GM12878 (cell line): Measurements from ENCODE around the gene NAALADL2. TPM values are rescaled to one million over a fixed set of nuclear protein-coding genes. Genes with fewer than 3 reads are reported as not detected.

ENCODE experiments used
- ATAC-seq: fragments of 200-7000 bp; cut with Tn5 transposase; 3 replicates; pipeline ENCODE4 v1.9.1; 2020; ENCODE audit warnings: mild to moderate bottlenecking, moderate library complexity
- BruUV-seq: library from RNA; stranded (reverse); fragments of 400-500 nt; replicated peaks from 2 replicates; lab custom pipeline; 2021; lab: Mats Ljungman, UMichigan
- CTCF ChIA-PET: fragments of 300-600 bp; sonication (Branson Sonifier 250); formaldehyde crosslinking; extraction: SDS; loops from one replicate; lab custom pipeline; 2021; ENCODE audit warnings: inconsistent platforms; lab: Yijun Ruan, JAX
- POLR2A ChIA-PET: fragments of 350-600 bp; formaldehyde crosslinking; extraction: SDS; loops from one replicate; lab custom pipeline; 2021; ENCODE audit warnings: inconsistent platforms; lab: Charles Lee
- RAD21 ChIA-PET: fragments of 300-600 bp; sonication (Branson Sonifier 250); formaldehyde crosslinking; loops from one replicate; lab custom pipeline; 2023; ENCODE audit warnings: antibody characterized with exemption; ENCODE audit not compliant: unreplicated experiment; lab: Charles Lee
- SMC1A ChIA-PET: fragments of 300-600 bp; sonication (Branson Sonifier 250); formaldehyde crosslinking; loops from one replicate; lab custom pipeline; 2023; ENCODE audit not compliant: unreplicated experiment, uncharacterized antibody; lab: Charles Lee
- DNase-seq: peaks from one replicate; pipeline ENCODE4 v3.0.0-alpha.2; 2011; ENCODE audit warnings: low read depth, low spot score
- FAIRE-seq: peaks from 3 replicates; lab custom pipeline; 2011; peaks lifted over from hg19 to GRCh38; lab: Jason Lieb, UNC
- H2AFZ ChIP-seq: 2 replicates; pipeline ENCODE4 v1.6.0; 2011; ENCODE audit warnings: low read depth, low read length, control low read depth; ENCODE audit not compliant: control insufficient read depth
- H3K27ac ChIP-seq: 2 replicates; pipeline ENCODE4 v1.5.1; 2011; ENCODE audit warnings: control low read depth; ENCODE audit not compliant: control insufficient read depth, insufficient read depth
- H3K27me3 ChIP-seq, 2 experiments: replicated peaks in 1 of 2; 2 replicates each; pipeline versions ENCODE4 v1.6.0 to v1.6.1; 2011; ENCODE audit warnings: low read length in 1 of 2; ENCODE audit not compliant: control insufficient read depth in 2 of 2, insufficient read depth in 2 of 2
- H3K36me3 ChIP-seq, 2 experiments: 2 replicates each; pipeline ENCODE4 v1.5.1; 2011; ENCODE audit warnings: low read length in 1 of 2; ENCODE audit not compliant: control insufficient read depth in 2 of 2, insufficient read depth in 2 of 2
- H3K4me1 ChIP-seq: 2 replicates; pipeline ENCODE4 v1.6.1; 2011; ENCODE audit warnings: mild to moderate bottlenecking, low read length, moderate library complexity, mixed read lengths; ENCODE audit not compliant: control insufficient read depth, insufficient read depth
- H3K4me2 ChIP-seq: 2 replicates; pipeline ENCODE4 v1.6.0; 2011; ENCODE audit warnings: control low read depth; ENCODE audit not compliant: control insufficient read depth, insufficient read depth
- H3K4me3 ChIP-seq: fragments of 200-600 bp; sonication (generic); 2 replicates; pipeline ENCODE4 v1.5.1; 2016
- H3K79me2 ChIP-seq: 2 replicates; pipeline ENCODE4 v1.6.0; 2011; ENCODE audit warnings: low read length; ENCODE audit not compliant: control insufficient read depth, insufficient read depth
- H3K9ac ChIP-seq: 2 replicates; pipeline ENCODE4 v1.8.0; 2011; ENCODE audit warnings: low read length, control low read depth, mixed read lengths; ENCODE audit not compliant: control insufficient read depth, insufficient read depth
- H3K9me3 ChIP-seq: replicated peaks from 3 replicates; pipeline ENCODE4 v1.5.1; 2011; ENCODE audit warnings: mild to moderate bottlenecking, low read length; ENCODE audit not compliant: control insufficient read depth, insufficient read depth
- H4K20me1 ChIP-seq: 2 replicates; pipeline ENCODE4 v1.6.0; 2011; ENCODE audit not compliant: control insufficient read depth, insufficient read depth
- CBX3 ChIP-seq: fragments of 200-600 bp; sonication (generic); IDR thresholded peaks from 2 replicates; pipeline ENCODE4 v1.6.1; 2016; ENCODE audit warnings: low read depth, borderline replicate concordance
- CHD2 ChIP-seq: IDR thresholded peaks from 2 replicates; pipeline ENCODE4 v1.6.1; 2011; ENCODE audit warnings: low read depth, low read length, improper control_type of control experiment, borderline replicate concordance
- CTCF ChIP-seq, 3 experiments: IDR thresholded peaks in 2 of 3; conservative IDR thresholded peaks in 1 of 3; 2 replicates each; pipeline ENCODE4 v1.5.1; 2011; ENCODE audit warnings: low read depth in 3 of 3, low read length in 3 of 3, mild to moderate bottlenecking in 3 of 3, control low read depth in 2 of 3, moderate library complexity in 2 of 3, inconsistent platforms in 1 of 3, mixed read lengths in 1 of 3; ENCODE audit not compliant: control insufficient read depth in 2 of 3, insufficient read depth in 1 of 3; ENCODE audit errors: extremely low read depth in 1 of 3
- FOXM1 ChIP-seq: IDR thresholded peaks from 2 replicates; pipeline ENCODE4 v1.6.1; 2012; ENCODE audit warnings: low read depth, mild to moderate bottlenecking, inconsistent platforms, low read length, moderate library complexity
- MYB ChIP-seq: fragments of 150-350 bp; IDR thresholded peaks from 2 replicates; pipeline ENCODE4 v1.6.1; 2014; ENCODE audit warnings: mild to moderate bottlenecking, low read depth, low read length, borderline replicate concordance
- NR2C2 ChIP-seq: IDR thresholded peaks from 2 replicates; pipeline ENCODE4 v1.6.1; 2011; ENCODE audit warnings: borderline replicate concordance, low read depth; ENCODE audit not compliant: control insufficient read depth, insufficient read length
- PBX3 ChIP-seq: IDR thresholded peaks from 2 replicates; pipeline ENCODE4 v1.6.1; 2011; ENCODE audit warnings: mild to moderate bottlenecking, low read depth, low read length, moderate library complexity; ENCODE audit not compliant: insufficient replicate concordance
- POU2F2 ChIP-seq: IDR thresholded peaks from 3 replicates; pipeline ENCODE4 v1.6.1; 2011; ENCODE audit warnings: low read depth, mild to moderate bottlenecking, low read length, borderline replicate concordance
- RAD51 ChIP-seq: fragments of 450-650 bp; IDR thresholded peaks from 2 replicates; pipeline ENCODE4 v1.6.1; 2016; ENCODE audit warnings: moderate library complexity, mild to moderate bottlenecking, inconsistent platforms
- RB1 ChIP-seq: fragments of 450-650 bp; formaldehyde crosslinking; IDR thresholded peaks from 2 replicates; pipeline ENCODE4 v1.6.1; 2017; ENCODE audit warnings: mild to moderate bottlenecking, borderline replicate concordance
- SKIL ChIP-seq: fragments of 450-650 bp; IDR thresholded peaks from 2 replicates; pipeline ENCODE4 v1.6.1; 2017; ENCODE audit warnings: mild to moderate bottlenecking, low read depth, inconsistent platforms; ENCODE audit not compliant: poor library complexity, severe bottlenecking
- TARDBP ChIP-seq: IDR thresholded peaks from 2 replicates; pipeline ENCODE4 v1.6.1; 2016; ENCODE audit warnings: borderline replicate concordance
- YBX1 ChIP-seq: fragments of 450-650 bp; IDR thresholded peaks from 2 replicates; pipeline ENCODE4 v1.6.1; 2016; ENCODE audit warnings: antibody characterized with exemption
- ZBTB11 ChIP-seq: fragments of 450-650 bp; formaldehyde crosslinking; IDR thresholded peaks from 2 replicates; pipeline ENCODE4 v1.5.0; 2022; ENCODE audit warnings: mild to moderate bottlenecking, missing genetic modification characterization
- WGBS: methylation state at CpG from one replicate; pipeline ENCODE4 v1.1.6; 2016; ENCODE audit warnings: low lambda C conversion rate; ENCODE audit not compliant: insufficient replicate concordance, insufficient coverage; ENCODE audit errors: missing lambda C conversion rate; 5-methylcytosine and 5-hydroxymethylcytosine counted together
- in situ Hi-C: fragments of 300-500 bp; cut with MboI; formaldehyde crosslinking; loops from 9 replicates; pipeline ENCODE4 v1.14.3; 2018; ENCODE audit warnings: mixed read lengths
- intact Hi-C: fragments of 100-400 bp; cut with micrococcal nuclease; formaldehyde crosslinking; loops from one replicate; pipeline ENCODE4 v1.14.2; 2022; ENCODE audit not compliant: unreplicated experiment
- polyA plus RNA-seq, 11 experiments: library from polyadenylated mRNA; depleted of rRNA in 4 of 11; unstranded in 6 of 11; stranded (reverse) in 5 of 11; fragments of >200 nt; fragmentation: Nextera tagmentation in 4 of 11; fragmentation: Illumina TruSeq in 1 of 11; extraction: Ambion mirVana in 4 of 11; extraction: Trizol in 1 of 11; gene quantifications; 1 replicate in 1 of 11; 2 replicates in 10 of 11; pipeline versions ENCODE4 v1.2.1 to v1.2.3, GENCODE V29; 2011 to 2016; ENCODE audit warnings: inconsistent platforms in 2 of 11, missing spikeins in 2 of 11, low read depth in 1 of 11
- total RNA-seq, 4 experiments: library from RNA; depleted of rRNA in 3 of 4; stranded (reverse); fragments of >200 nt in 3 of 4; fragmentation: Illumina TruSeq in 1 of 4; extraction: Trizol in 1 of 4; gene quantifications; 2 replicates each; pipeline versions ENCODE4 v1.2.1 to v1.2.3, GENCODE V29; 2013 to 2021

NAALADL2 gene
- total and polyA plus RNA-seq, 10 of the 15 experiments (the other 5 are each of a cell fraction or from before 2014, with no cell fraction given), result 0.06 to 10.8 (median 0.46) TPM

- in situ Hi-C loops, result no loop called here
- BruUV-seq, result no TSS peak
- H3K27me3 ChIP-seq, result no peaks in the 10 kb centered on the region
- no peak for ATAC-seq
- ChIA-PET RAD21 (no interaction called here), POLR2A (no interaction called here)
- TF ChIP-seq YBX1, result no peak
- no peak for TF ChIP-seq FOXM1
- no peak for TF ChIP-seq CTCF (IDR thresholded peaks at IDR 0.05 in 2 of 3, conservative IDR thresholded peaks at IDR 0.05 in 1 of 3; ENCODE audit: control insufficient read depth in 2 of 3, extremely low read depth in 1 of 3, insufficient read depth in 1 of 3, low read depth in 3 of 3, low read length in 3 of 3)
- TF ChIP-seq CHD2, result no peak
- no peak for TF ChIP-seq POU2F2
- TF ChIP-seq TARDBP, result no peak
- no peak for TF ChIP-seq SKIL
- no peak for TF ChIP-seq CBX3
- no peak for TF ChIP-seq PBX3
- no peak for TF ChIP-seq ZBTB11 (CRISPR knock-in tag)
- no peak for TF ChIP-seq RAD51
- TF ChIP-seq MYB, result no peak
- TF ChIP-seq NR2C2, result no peak
- no peak for TF ChIP-seq RB1
- TF ChIP-seq, all 136 proteins: peak for 0
- Histone ChIP-seq H3K27ac (no peak overlapping the region), H3K9me3 (no peaks in the 10 kb centered on the region), H4K20me1 (no peaks in the 10 kb centered on the region), H3K4me2 (no peak overlapping the region), H3K4me1 (no peaks in the 10 kb centered on the region), H3K36me3 (no peaks in the 10 kb centered on the region), H3K9ac (no peak overlapping the region), H3K79me2 (no peaks in the 10 kb centered on the region), H3K4me3 (no peak overlapping the region), H2AFZ (no peak overlapping the region)
- intact Hi-C loops, result no loop called here
- DNase-seq, result no peak
- no peak for FAIRE-seq
- 0% methylated on average over 3 of the region's 3 CpGs for WGBS
- ChIA-PET SMC1A (no interaction called here), CTCF (no interaction called here)
Measured at GRCh38 chr3:174857301-174857700, 1.8 kb upstream of the NAALADL2 start.
